Common myeloid progenitor, CD34-positive (primary cell): Measurements from ENCODE around the gene CS.
"Not testable (repeated sequence)": the region's sequence is repeated elsewhere in the genome, so short reads cannot be mapped to it uniquely, and the experiment has no call there.

Source experiments
- CTCF ChIA-PET: fragments of 350-600 bp; sonication (Branson Sonifier 250); formaldehyde crosslinking; loops from one replicate; lab custom pipeline; 2021; ENCODE audit warnings: antibody characterized with exemption; lab: Charles Lee
- POLR2A ChIA-PET: fragments of 350-600 bp; sonication (Branson Sonifier 250); formaldehyde crosslinking; loops from one replicate; lab custom pipeline; 2021; ENCODE audit warnings: antibody characterized with exemption; lab: Charles Lee
- DNase-seq, 3 donors: peaks; one replicate each; pipeline versions ENCODE4 v3.0.0 to v3.0.0-alpha.2; 2013
- H3K27ac ChIP-seq, 2 experiments: 1 replicate in 1 of 2; 2 replicates in 1 of 2; pipeline ENCODE4 v1.7.0; 2013; ENCODE audit warnings: inconsistent platforms in 2 of 2, low read length in 2 of 2, mild to moderate bottlenecking in 2 of 2, low read depth in 1 of 2, moderate library complexity in 1 of 2; ENCODE audit not compliant: severe bottlenecking in 2 of 2, insufficient read depth in 1 of 2, poor library complexity in 1 of 2
- H3K27me3 ChIP-seq, 5 experiments: replicated peaks in 2 of 5; 1 replicate in 3 of 5; 2 replicates in 2 of 5; pipeline versions ENCODE4 v1.6.1 to v1.7.0; 2013; ENCODE audit warnings: low read length in 4 of 5, mild to moderate bottlenecking in 2 of 5, moderate library complexity in 2 of 5, inconsistent platforms in 1 of 5; ENCODE audit not compliant: insufficient read depth in 5 of 5, control insufficient read depth in 4 of 5
- H3K36me3 ChIP-seq, 4 experiments: 1 replicate in 2 of 4; 2 replicates in 2 of 4; pipeline versions ENCODE4 v1.6.1 to v1.7.0; 2013; ENCODE audit warnings: low read length in 3 of 4, control low read depth in 1 of 4, mild to moderate bottlenecking in 1 of 4; ENCODE audit not compliant: control insufficient read depth in 4 of 4, insufficient read depth in 4 of 4
- H3K4me1 ChIP-seq, 4 experiments: 1 replicate in 3 of 4; 2 replicates in 1 of 4; pipeline versions ENCODE4 v1.6.1 to v1.7.1; 2013; ENCODE audit warnings: low read length in 3 of 4, mild to moderate bottlenecking in 3 of 4, control low read depth in 1 of 4, inconsistent platforms in 1 of 4, moderate library complexity in 1 of 4; ENCODE audit not compliant: control insufficient read depth in 4 of 4, insufficient read depth in 4 of 4; ENCODE audit errors: control extremely low read depth in 1 of 4
- H3K4me3 ChIP-seq, 7 experiments: 1 replicate in 4 of 7; 2 replicates in 3 of 7; pipeline versions ENCODE4 v1.5.1 to v1.7.0; 2013; ENCODE audit warnings: mild to moderate bottlenecking in 7 of 7, low read length in 6 of 7, moderate library complexity in 6 of 7, inconsistent platforms in 2 of 7, low read depth in 2 of 7, control low read depth in 1 of 7; ENCODE audit not compliant: insufficient read depth in 4 of 7, control insufficient read depth in 1 of 7; ENCODE audit errors: extremely low read depth in 1 of 7
- H3K9me3 ChIP-seq, 5 experiments: 1 replicate in 4 of 5; 2 replicates in 1 of 5; pipeline versions ENCODE4 v1.6.1 to v1.7.1; 2013; ENCODE audit warnings: low read length in 4 of 5, mild to moderate bottlenecking in 2 of 5, inconsistent platforms in 1 of 5, low read depth in 1 of 5, moderate library complexity in 1 of 5; ENCODE audit not compliant: control insufficient read depth in 4 of 5, insufficient read depth in 2 of 5; ENCODE audit errors: control extremely low read depth in 1 of 5
- WGBS: methylation state at CpG from one replicate; pipeline ENCODE4 v1.1.5; 2013; ENCODE audit not compliant: insufficient coverage; 5-methylcytosine and 5-hydroxymethylcytosine counted together

Gene CS

GRCh38 chr12:56272468-56272867 lies 27.7 kb downstream of the CS start:
- DNase-seq, H3K27me3 ChIP-seq, POLR2A ChIA-PET, H3K4me1 ChIP-seq, H3K27ac ChIP-seq, H3K4me3 ChIP-seq, H3K9me3 ChIP-seq: not testable (repeated sequence)
- no CpG with 5 or more reads among the region's 2 CpGs for WGBS
- peaks cover 15 to 64% (median 49%) of the 10 kb centered on the region in 4 experiments for H3K36me3 ChIP-seq
- CTCF ChIA-PET: interaction anchor here (1.7 kb wide), 1 partner anchor 67 kb away, joined by 7 read pairs; no protein-coding TSS in a partner anchor

GRCh38 chr12:56271031-56271430 lies 29.1 kb downstream of the CS start:
- POLR2A ChIA-PET: interaction anchor here (0.7 kb wide), 1 partner anchor 10 kb away, joined by 3 read pairs; no protein-coding TSS in a partner anchor

GRCh38 chr12:56267443-56268071 lies 32.6 kb downstream of the CS start:
- Histone ChIP-seq H3K4me3 (peak overlapping the region; percentile 70 to 92 (median 86)), H3K27ac (peak overlapping the region in 1 of 2 experiments; percentile 85), H3K36me3 (peaks cover 0 to 28% (median 14%) of the 10 kb centered on the region in 4 experiments), H3K27me3 (no peaks in the 10 kb centered on the region), H3K4me1 (peaks cover 0 to 16% (median 15%) of the 10 kb centered on the region in 4 experiments), H3K9me3 (no peaks in the 10 kb centered on the region)
- 44% methylated on average over 10 of the region's 21 CpGs for WGBS
- no peak for DNase-seq
- ChIA-PET POLR2A (interaction anchor here (1.3 to 1.9 kb wide), 4 partner anchors 8 to 65 kb away, joined by 3 to 7 read pairs (median 6); partner anchors contain the start of gene ANKRD52), CTCF (interaction anchor here (0.7 to 3.0 kb wide), 11 partner anchors 8 to 194 kb away, joined by 3 to 19 read pairs (median 4); partner anchors contain the start of genes ANKRD52 and RNF41)

More at GRCh38 chr12:56271031-56271430, 29.1 kb downstream of the CS start:
- CTCF ChIA-PET: interaction anchor here (0.7 to 1.7 kb wide), 9 partner anchors 8 to 200 kb away, joined by 3 to 7 read pairs (median 4); no protein-coding TSS in a partner anchor
- Histone ChIP-seq H3K4me1 (peaks cover 0 to 16% (median 14%) of the 10 kb centered on the region in 4 experiments), H3K27ac (no peak overlapping the region), H3K9me3 (no peaks in the 10 kb centered on the region), H3K4me3 (no peak overlapping the region), H3K36me3 (peaks cover 12 to 56% (median 42%) of the 10 kb centered on the region in 4 experiments), H3K27me3 (no peaks in the 10 kb centered on the region)
- peak in 2 of 3 donors; percentile 53 to 59 for DNase-seq
- WGBS: 0% methylated on average over 1 of the region's 1 CpG

GRCh38 chr12:56266693-56267442 lies 33.3 kb downstream of the CS start, which contains the start of gene COQ10A:
COQ10A (plus strand) TSS chr12:56266942; CDS start chr12:56267119, 177 bp downstream.
- H3K9me3 ChIP-seq: no peaks in the 10 kb centered on the region
- ChIA-PET POLR2A (interaction anchor here (1.3 to 1.9 kb wide), 4 partner anchors 8 to 66 kb away, joined by 3 to 7 read pairs (median 6); partner anchors contain the start of gene ANKRD52), CTCF (interaction anchor here (0.7 to 3.0 kb wide), 12 partner anchors 8 to 195 kb away, joined by 3 to 19 read pairs (median 4); partner anchors contain the start of genes ANKRD52 and RNF41)
- peaks cover 0 to 24% (median 9%) of the 10 kb centered on the region in 4 experiments for H3K36me3 ChIP-seq
- H3K4me3 ChIP-seq: peak within 1 kb of the TSS; percentile 70 to 92 (median 86)
- peaks cover 0 to 16% (median 15%) of the 10 kb centered on the region in 4 experiments for H3K4me1 ChIP-seq
- H3K27ac ChIP-seq: peak within 1 kb of the TSS; percentile 70 to 85
- peak; percentile 90 to 94 (median 93) for DNase-seq
- WGBS: under 1% methylated on average over 32 of the region's 68 CpGs
- no peaks in the 10 kb centered on the region for H3K27me3 ChIP-seq

GRCh38 chr12:56266068-56266692 lies 34.0 kb downstream of the CS start:
- 29% methylated on average over 7 of the region's 16 CpGs for WGBS
- CTCF ChIA-PET: interaction anchor here (1.0 to 3.0 kb wide), 7 partner anchors 10 to 196 kb away, joined by 3 to 19 read pairs (median 6); no protein-coding TSS in a partner anchor

GRCh38 chr12:56262955-56263354 lies 37.2 kb downstream of the CS start:
- WGBS: 94% methylated on average over 2 of the region's 7 CpGs
- CTCF ChIA-PET: interaction anchor here (0.7 to 0.8 kb wide), 3 partner anchors 8 to 138 kb away, joined by 3 to 4 read pairs (median 3); no protein-coding TSS in a partner anchor
- H3K27ac ChIP-seq, H3K9me3 ChIP-seq, POLR2A ChIA-PET, H3K27me3 ChIP-seq, H3K4me3 ChIP-seq, DNase-seq, H3K36me3 ChIP-seq: not testable (repeated sequence)
- H3K4me1 ChIP-seq: peaks cover 0 to 24% (median 19%) of the 10 kb centered on the region in 4 experiments

More at GRCh38 chr12:56266068-56266692, 34.0 kb downstream of the CS start:
- peak overlapping the region; percentile 70 to 92 (median 86) for H3K4me3 ChIP-seq
- H3K4me1 ChIP-seq: peaks cover 0 to 16% (median 15%) of the 10 kb centered on the region in 4 experiments
- peak overlapping the region; percentile 70 to 85 for H3K27ac ChIP-seq
- peaks cover 0 to 21% (median 6%) of the 10 kb centered on the region in 4 experiments for H3K36me3 ChIP-seq
- POLR2A ChIA-PET: interaction anchor here (0.6 to 1.9 kb wide), 5 partner anchors 8 to 331 kb away, joined by 3 to 7 read pairs (median 5); partner anchors contain the start of gene ANKRD52
- H3K9me3 ChIP-seq, H3K27me3 ChIP-seq, DNase-seq: not testable (repeated sequence)
